Right lobe of liver (tissue), 6 donors: ENCODE results near the gene NDUFAF3. TPM values are rescaled to one million over a fixed set of nuclear protein-coding genes. Genes with fewer than 3 reads are reported as not detected.
A peak's percentile ranks its signal among the peaks of the same experiment; 100 is the strongest.

ENCODE experiments used
- ATAC-seq, 4 donors: fragments of 200-7000 bp; cut with Tn5 transposase; one replicate each; pipeline ENCODE4 v1.9.1; 2020; ENCODE audit warnings: mild to moderate bottlenecking in 4 of 4, moderate library complexity in 4 of 4
- DNase-seq, 3 donors: peaks; one replicate each; pipeline ENCODE4 v3.0.0-alpha.2; 2020
- H3K27ac ChIP-seq, 3 donors: fragments of 200-600 bp; one replicate each; pipeline ENCODE4 v1.8.0; 2022
- H3K27me3 ChIP-seq, 2 donors: fragments of 200-600 bp; one replicate each; pipeline ENCODE4 v1.8.0; 2022
- H3K36me3 ChIP-seq, 4 donors: fragments of 200-600 bp; sonication (generic) in 1 of 4; one replicate each; pipeline versions ENCODE4 v1.5.1 to v1.8.0; 2017 to 2022; ENCODE audit warnings: control low read depth in 1 of 4
- H3K4me1 ChIP-seq, 4 donors: fragments of 200-600 bp; sonication (generic) in 1 of 4; one replicate each; pipeline versions ENCODE4 v1.5.1 to v1.8.0; 2017 to 2022; ENCODE audit warnings: control low read depth in 1 of 4
- H3K4me3 ChIP-seq, 3 donors: fragments of 200-600 bp; one replicate each; pipeline ENCODE4 v1.8.0; 2022
- H3K9me3 ChIP-seq, 4 donors: fragments of 200-600 bp; sonication (generic) in 1 of 4; one replicate each; pipeline versions ENCODE4 v1.5.1 to v1.8.0; 2017 to 2022; ENCODE audit warnings: control low read depth in 1 of 4
- CTCF ChIP-seq, 4 donors: fragments of 200-600 bp in 3 of 4; fragments of 450-650 bp in 1 of 4; IDR thresholded peaks; one replicate each; pipeline versions ENCODE4 v1.5.1 to v1.8.0; 2016 to 2022; ENCODE audit warnings: antibody characterized with exemption in 4 of 4, mild to moderate bottlenecking in 2 of 4
- POLR2A ChIP-seq: fragments of 450-650 bp; IDR thresholded peaks from one replicate; pipeline ENCODE4 v1.6.1; 2017; ENCODE audit warnings: antibody characterized with exemption, mild to moderate bottlenecking
- WGBS: methylation state at CpG from one replicate; pipeline ENCODE4 v1.1.6; 2018; ENCODE audit warnings: low coverage, low lambda C conversion rate; ENCODE audit not compliant: insufficient coverage; ENCODE audit errors: missing lambda C conversion rate; 5-methylcytosine and 5-hydroxymethylcytosine counted together
- intact Hi-C, 2 donors: fragments of 100-400 bp; cut with DNase I; formaldehyde crosslinking; loops; one replicate each; pipeline versions ENCODE4 v1.11.2 to v1.14.1; 2022
- microRNA counts: library from miRNA; unstranded; fragments of <30 nt; microRNA quantifications from one replicate; lab custom pipeline; 2016
- microRNA-seq, 2 donors: library from miRNA; unstranded; fragments of <30 nt; microRNA quantifications; one replicate each; pipeline ENCODE4, GENCODE V29; 2019 to 2020
- small RNA-seq, 2 experiments: library from RNA; depleted of rRNA; stranded (forward); fragments of <200 nt; gene quantifications; one replicate each; pipeline ENCODE3, GENCODE V24; 2016
- total RNA-seq, 6 experiments: library from RNA; depleted of rRNA in 2 of 6; stranded (reverse); fragments of >200 nt in 2 of 6; fragmentation: NEBNext Ultra II Directional in 3 of 6; extraction: Animal tissue kit (Norgen Biotek cat#: 25700) in 3 of 6; gene quantifications; one replicate each; pipeline versions ENCODE4 v1.1.0 to v1.2.4, GENCODE V29; 2016 to 2023
- donor health status: DM: no; HTN: yes; CAD: no.
- donor health status: DM: no; HTN: no; CAD: no.
- donor health status: DM: no; HTN: no; CAD: no.
- donor health status: DM: no; HTN: yes; CAD: no.
- donor health status: DM: no; HTN: yes; CAD: no.

Gene NDUFAF3
- total RNA-seq, 6 experiments from 2014 or later, result 39.2 to 100 (median 44.8) TPM

- Histone ChIP-seq H3K27ac (no peak overlapping the region), H3K4me3 (no peak overlapping the region), H3K36me3 (peaks cover 9 to 41% (median 15%) of the 10 kb centered on the region in 4 donors), H3K27me3 (no peaks in the 10 kb centered on the region), H3K9me3 (no peaks in the 10 kb centered on the region), H3K4me1 (no peaks in the 10 kb centered on the region)
- intact Hi-C loops, result no loop called here
- no peak for DNase-seq
- WGBS, result 83% methylated on average over 2 of the region's 2 CpGs
- ATAC-seq, result no peak
- TF ChIP-seq CTCF (IDR thresholded peaks at IDR 0.05) (no peak), POLR2A (no peak)
Measured at GRCh38 chr3:49054344-49054862, 32.5 kb downstream of the NDUFAF3 start.

- no peaks in the 10 kb centered on the region for H3K9me3 ChIP-seq
- no peak overlapping the region for H3K27ac ChIP-seq
- DNase-seq (no peak), ATAC-seq (peak in 1 of 4 donors; percentile 36)
- TF ChIP-seq POLR2A (no peak), CTCF (IDR thresholded peaks at IDR 0.05) (no peak)
- no peak overlapping the region for H3K4me3 ChIP-seq
- peaks cover 7 to 42% (median 20%) of the 10 kb centered on the region in 4 donors for H3K36me3 ChIP-seq
- intact Hi-C loops, result no loop called here
- H3K4me1 ChIP-seq, result no peaks in the 10 kb centered on the region
- no peaks in the 10 kb centered on the region for H3K27me3 ChIP-seq
- 90% methylated on average over 2 of the region's 10 CpGs for WGBS
Measured at GRCh38 chr3:49057268-49057667, 35.3 kb downstream of the NDUFAF3 start.

- ATAC-seq (no peak), DNase-seq (no peak)
- H3K36me3 ChIP-seq, result peaks cover 5 to 45% (median 20%) of the 10 kb centered on the region in 4 donors
- TF ChIP-seq CTCF (IDR thresholded peaks at IDR 0.05) (no peak), POLR2A (no peak)
- no peak overlapping the region for H3K27ac ChIP-seq
- H3K4me1 ChIP-seq, result no peaks in the 10 kb centered on the region
- no peaks in the 10 kb centered on the region for H3K27me3 ChIP-seq
- 88% methylated on average over 5 of the region's 7 CpGs for WGBS
- H3K9me3 ChIP-seq, result no peaks in the 10 kb centered on the region
- no peak overlapping the region for H3K4me3 ChIP-seq
- intact Hi-C loops, result no loop called here
Measured at GRCh38 chr3:49058011-49058410, 36.1 kb downstream of the NDUFAF3 start.

MicroRNAs encoded within 50 kb of the gene (microRNA counts, 767-probe panel; counts per million panel counts)
- 13,989 counts per million, percentile 89 among the panel's probes with 10 or more counts for microRNA hsa-miR-191-5p (lab: Ali Mortazavi, UCI)
- 237 counts per million for microRNA hsa-miR-425-5p (lab: Ali Mortazavi, UCI)

Small RNA genes lying within 50 kb of the gene (microRNA-seq; reads per million reads assigned to microRNA genes)
- 9,647 to 10,956 reads per million in 2 donors for gene MIR191
- gene MIR425, result 2,044 to 3,133 reads per million in 2 donors

Small RNA genes lying within 50 kb of the gene (small RNA-seq; reads per million reads assigned to genes)
- 3,370 to 4,925 reads per million in 2 experiments for gene MIR191
- gene MIR425, result 17.4 to 27.2 reads per million in 2 experiments

Other genes starting within 250 kb of the NDUFAF3 start
- gene PRKAR2A, start 174.2 kb upstream of the NDUFAF3 start, total RNA-seq, result 10 to 100 TPM; 21.9 to 31.1 (median 27.2) TPM
- 100 to 1,000 TPM in 2 of 6 experiments, 10 to 100 TPM in 4; 54.4 to 114 (median 82.3) TPM for gene SLC25A20, start 123.2 kb upstream of the NDUFAF3 start, total RNA-seq
- 10 to 100 TPM; 34.4 to 44.9 (median 38.2) TPM for gene ARIH2, start 103.3 kb upstream of the NDUFAF3 start, total RNA-seq
- 10 to 100 TPM in 5 of 6 experiments, 1 to 10 TPM in 1; 7.7 to 19.2 (median 11.1) TPM for gene P4HTM, start 31.9 kb upstream of the NDUFAF3 start, total RNA-seq
- gene WDR6, start 14.7 kb upstream of the NDUFAF3 start, total RNA-seq, result 10 to 100 TPM; 35.7 to 72.9 (median 65.4) TPM
- gene DALRD3, start 3.5 kb upstream of the NDUFAF3 start, total RNA-seq, result 10 to 100 TPM in 2 of 6 experiments, 1 to 10 TPM in 4; 7.5 to 17.0 (median 8.1) TPM
- gene IMPDH2, start 7.3 kb downstream of the NDUFAF3 start, total RNA-seq, result 10 to 100 TPM; 32.0 to 57.3 (median 39.0) TPM
- 10 to 100 TPM; 21.9 to 35.7 (median 31.7) TPM for gene QRICH1, start 72.0 kb downstream of the NDUFAF3 start, total RNA-seq
- gene QARS1, start 82.6 kb downstream of the NDUFAF3 start, total RNA-seq, result 100 to 1,000 TPM in 2 of 6 experiments, 10 to 100 TPM in 4; 81.5 to 148 (median 93.5) TPM
- gene USP19, start 98.7 kb downstream of the NDUFAF3 start, total RNA-seq, result 10 to 100 TPM; 28.0 to 39.0 (median 34.1) TPM
- gene LAMB2, start 110.9 kb downstream of the NDUFAF3 start, total RNA-seq, result 100 to 1,000 TPM; 129 to 192 (median 163) TPM
- gene CCDC71, start 144.2 kb downstream of the NDUFAF3 start, total RNA-seq, result 10 to 100 TPM in 2 of 6 experiments, 1 to 10 TPM in 4; 8.0 to 18.9 (median 8.6) TPM
- gene KLHDC8B, start 149.5 kb downstream of the NDUFAF3 start, total RNA-seq, result 10 to 100 TPM; 10.4 to 15.2 (median 11.5) TPM